ENCODE results near the gene ALMS1. TPM values are rescaled to one million over a fixed set of nuclear protein-coding genes. Genes with fewer than 3 reads are reported as not detected.
"Not testable (repeated sequence)": the region's sequence is repeated elsewhere in the genome, so short reads cannot be mapped to it uniquely, and the experiment has no call there.

The ALMS1 gene
- polyA plus RNA-seq, 3 donors = 0.55 to 5.2 (median 0.64) TPM

DNA sequence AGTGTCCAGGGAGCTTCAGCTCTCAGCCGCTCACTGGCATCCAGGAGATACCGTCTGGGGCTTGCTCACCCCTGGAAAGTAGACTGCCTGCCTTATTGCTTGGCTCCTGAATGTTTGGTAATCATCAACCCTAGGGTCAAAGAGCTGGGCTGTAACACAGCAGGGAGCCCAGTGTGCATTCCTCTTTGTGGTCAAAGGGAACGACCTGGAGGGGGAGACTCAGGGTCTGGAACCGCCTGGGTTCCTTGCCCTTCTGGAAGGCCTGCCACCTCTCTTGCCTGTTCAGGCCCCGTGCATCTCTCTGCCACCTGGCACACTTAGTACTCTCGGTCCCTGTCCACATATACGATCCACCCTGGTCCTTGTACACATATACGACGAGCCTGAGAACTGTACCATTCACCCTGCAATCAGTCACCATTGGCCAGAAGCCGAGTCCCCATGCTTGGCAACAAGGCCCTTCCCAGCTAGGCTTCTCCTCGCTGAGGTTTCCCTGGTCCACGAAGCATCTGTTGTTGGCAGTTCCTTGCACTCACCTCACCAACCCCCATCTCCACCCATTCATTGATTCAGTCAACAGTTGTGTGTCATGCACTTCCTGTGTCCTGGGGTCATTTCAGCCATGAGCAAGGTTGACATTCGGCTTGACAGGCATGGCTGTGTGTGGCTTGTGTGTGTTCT, 256.8 kb downstream of the ALMS1 start, which contains the start of gene NAT8:
NAT8 (minus strand) TSS at position 85 of the 681 bp plus-strand sequence. CDS start 794 bp downstream, outside the sequence.
- Histone ChIP-seq H3K27me3 (ENCODE audit: control insufficient read depth in 2 of 2, insufficient read depth in 2 of 2, low read length in 2 of 2) (no peaks in the 10 kb centered on the region), H3K4me3 (replicated peaks in 1 of 3; ENCODE audit: low read depth in 2 of 3, low read length in 3 of 3) (no peak within 1 kb of the TSS), H3K79me2 (ENCODE audit: insufficient read depth, low read length) (no peaks in the 10 kb centered on the region), H3K27ac (ENCODE audit: low read depth in 1 of 2, low read length in 2 of 2) (no peak within 1 kb of the TSS), H3K9me3 (replicated peaks in 1 of 2; ENCODE audit: control insufficient read depth in 1 of 2, insufficient read depth in 1 of 2, low read length in 2 of 2) (peaks cover 0 to 4% of the 10 kb centered on the region in 2 donors), H2AFZ (ENCODE audit: insufficient read depth, low read depth, low read length, poor library complexity, severe bottlenecking) (no peak within 1 kb of the TSS), H3K4me1 (ENCODE audit: control insufficient read depth in 1 of 2, insufficient read depth in 2 of 2, low read length in 2 of 2) (no peaks in the 10 kb centered on the region), H3K36me3 (replicated peaks in 1 of 2; ENCODE audit: control insufficient read depth in 1 of 2, insufficient read depth in 2 of 2, low read length in 2 of 2) (no peaks in the 10 kb centered on the region), H3K4me2 (replicated peaks; ENCODE audit: extremely low read depth, low read length, poor library complexity, severe bottlenecking) (no peak within 1 kb of the TSS), H3K9ac (ENCODE audit: insufficient read depth, low read length, poor library complexity, severe bottlenecking) (no peak within 1 kb of the TSS), H4K20me1 (ENCODE audit: insufficient read depth, low read length) (no peaks in the 10 kb centered on the region)
- H3K9me3 Mint-ChIP-seq = peaks cover 1 to 7% (median 4%) of the 10 kb centered on the region in 7 donors
- no peak for DNase-seq
- peaks cover 0 to 5% (median 1%) of the 10 kb centered on the region in 3 donors for H3K27me3 Mint-ChIP-seq (ENCODE audit: low read depth in 3 of 3)
- TF ChIP-seq, protein P1, sequence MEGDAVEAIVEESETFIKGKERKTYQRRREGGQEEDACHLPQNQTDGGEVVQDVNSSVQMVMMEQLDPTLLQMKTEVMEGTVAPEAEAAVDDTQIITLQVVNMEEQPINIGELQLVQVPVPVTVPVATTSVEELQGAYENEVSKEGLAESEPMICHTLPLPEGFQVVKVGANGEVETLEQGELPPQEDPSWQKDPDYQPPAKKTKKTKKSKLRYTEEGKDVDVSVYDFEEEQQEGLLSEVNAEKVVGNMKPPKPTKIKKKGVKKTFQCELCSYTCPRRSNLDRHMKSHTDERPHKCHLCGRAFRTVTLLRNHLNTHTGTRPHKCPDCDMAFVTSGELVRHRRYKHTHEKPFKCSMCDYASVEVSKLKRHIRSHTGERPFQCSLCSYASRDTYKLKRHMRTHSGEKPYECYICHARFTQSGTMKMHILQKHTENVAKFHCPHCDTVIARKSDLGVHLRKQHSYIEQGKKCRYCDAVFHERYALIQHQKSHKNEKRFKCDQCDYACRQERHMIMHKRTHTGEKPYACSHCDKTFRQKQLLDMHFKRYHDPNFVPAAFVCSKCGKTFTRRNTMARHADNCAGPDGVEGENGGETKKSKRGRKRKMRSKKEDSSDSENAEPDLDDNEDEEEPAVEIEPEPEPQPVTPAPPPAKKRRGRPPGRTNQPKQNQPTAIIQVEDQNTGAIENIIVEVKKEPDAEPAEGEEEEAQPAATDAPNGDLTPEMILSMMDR (IDR thresholded peaks at IDR 0.05) = no peak
- peaks cover 5% of the 10 kb centered on the region for H3K4me1 Mint-ChIP-seq
- 80% methylated on average over 9 of the region's 13 CpGs for WGBS (ENCODE audit: insufficient coverage)
- H3K4me3 Mint-ChIP-seq = no peak within 1 kb of the TSS
- intact Hi-C loops (cut with micrococcal nuclease) = no loop called here
- H3K27ac Mint-ChIP-seq = peak within 1 kb of the TSS in 1 of 7 donors; percentile 2
- H3K36me3 Mint-ChIP-seq = no peaks in the 10 kb centered on the region

DNA sequence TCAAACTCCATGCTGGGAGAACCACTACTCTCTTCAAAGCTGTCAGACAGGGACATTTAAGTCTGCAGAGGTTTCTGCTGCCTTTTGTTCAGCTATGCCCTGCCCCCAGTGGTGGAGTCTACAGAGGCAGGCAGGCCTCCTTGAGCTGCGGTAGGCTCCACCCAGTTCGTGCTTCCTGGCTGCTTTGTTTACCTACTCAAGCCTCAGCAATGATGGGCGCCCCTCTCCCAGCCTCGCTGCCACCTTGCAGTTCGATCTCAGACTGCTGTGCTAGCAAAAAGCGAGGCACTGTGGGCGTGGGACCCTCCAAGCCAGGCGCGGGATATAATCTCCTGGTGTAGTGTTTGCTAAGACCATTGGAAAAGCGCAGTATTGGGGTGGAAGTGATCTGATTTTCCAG, 262.1 kb downstream of the ALMS1 start:
- H3K4me3 Mint-ChIP-seq; H3K36me3 Mint-ChIP-seq; intact Hi-C loops (cut with micrococcal nuclease); H3K36me3 ChIP-seq (replicated peaks in 1 of 2; ENCODE audit: control insufficient read depth in 1 of 2, insufficient read depth in 2 of 2, low read length in 2 of 2); H3K9ac ChIP-seq (ENCODE audit: insufficient read depth, low read length, poor library complexity, severe bottlenecking); H4K20me1 ChIP-seq (ENCODE audit: insufficient read depth, low read length); H2AFZ ChIP-seq (ENCODE audit: insufficient read depth, low read depth, low read length, poor library complexity, severe bottlenecking); H3K4me1 Mint-ChIP-seq; H3K4me1 ChIP-seq (ENCODE audit: control insufficient read depth in 1 of 2, insufficient read depth in 2 of 2, low read length in 2 of 2); DNase-seq; H3K9me3 ChIP-seq (replicated peaks in 1 of 2; ENCODE audit: control insufficient read depth in 1 of 2, insufficient read depth in 1 of 2, low read length in 2 of 2); H3K27me3 Mint-ChIP-seq (ENCODE audit: low read depth in 3 of 3); H3K27me3 ChIP-seq (ENCODE audit: control insufficient read depth in 2 of 2, insufficient read depth in 2 of 2, low read length in 2 of 2); H3K4me2 ChIP-seq (replicated peaks; ENCODE audit: extremely low read depth, low read length, poor library complexity, severe bottlenecking); H3K4me3 ChIP-seq (replicated peaks in 1 of 3; ENCODE audit: low read depth in 2 of 3, low read length in 3 of 3); H3K27ac Mint-ChIP-seq; H3K27ac ChIP-seq (ENCODE audit: low read depth in 1 of 2, low read length in 2 of 2); H3K79me2 ChIP-seq (ENCODE audit: insufficient read depth, low read length): not testable (repeated sequence)
- peaks cover 0 to 14% (median 6%) of the 10 kb centered on the region in 7 donors for H3K9me3 Mint-ChIP-seq
- WGBS (ENCODE audit: insufficient coverage) = 93% methylated on average over 9 of the region's 10 CpGs
